Panc1 (cell line): ENCODE results near the gene CFAP221. TPM values are rescaled to one million over a fixed set of nuclear protein-coding genes. Genes with fewer than 3 reads are reported as not detected.
"Not testable (repeated sequence)": the region's sequence is repeated elsewhere in the genome, so short reads cannot be mapped to it uniquely, and the experiment has no call there.

Experiments
- ATAC-seq: fragments of 200-7000 bp; cut with Tn5 transposase; 2 replicates; pipeline ENCODE4 v1.9.1; 2020; ENCODE audit warnings: mild to moderate bottlenecking, moderate library complexity
- BruUV-seq: library from RNA; stranded (reverse); fragments of 400-500 nt; replicated peaks from 2 replicates; lab custom pipeline; 2021; lab: Mats Ljungman, UMichigan
- CTCF ChIA-PET: fragments of 300-600 bp; sonication (Branson Sonifier 250); formaldehyde crosslinking; loops from one replicate; lab custom pipeline; 2022; ENCODE audit warnings: antibody characterized with exemption; lab: Charles Lee
- POLR2A ChIA-PET: fragments of 300-600 bp; sonication (Branson Sonifier 250); formaldehyde crosslinking; loops from one replicate; lab custom pipeline; 2022; ENCODE audit warnings: antibody characterized with exemption; lab: Charles Lee
- DNase-seq: peaks from one replicate; pipeline ENCODE4 v3.0.0-alpha.2; 2010; ENCODE audit warnings: low read depth, low spot score
- H3K27ac ChIP-seq: 2 replicates; pipeline ENCODE4 v1.5.1; 2011; ENCODE audit warnings: mild to moderate bottlenecking, low read length, inconsistent platforms
- H3K27me3 ChIP-seq: fragments of 200-500 bp; sonication (Bioruptor generic); 2 replicates; pipeline ENCODE4 v1.6.0; 2014; ENCODE audit warnings: low read length, inconsistent platforms; ENCODE audit not compliant: control insufficient read depth, insufficient read depth
- H3K36me3 ChIP-seq: fragments of 200-500 bp; sonication (Bioruptor generic); 2 replicates; pipeline ENCODE4 v1.5.1; 2014; ENCODE audit warnings: inconsistent platforms, mild to moderate bottlenecking, low read length, moderate library complexity; ENCODE audit not compliant: control insufficient read depth, insufficient read depth
- H3K4me1 ChIP-seq: 2 replicates; pipeline ENCODE4 v1.5.1; 2011; ENCODE audit warnings: inconsistent platforms, mild to moderate bottlenecking, low read length, moderate library complexity; ENCODE audit not compliant: control insufficient read depth, insufficient read depth
- H3K4me3 ChIP-seq, 2 experiments: 2 replicates each; pipeline ENCODE4 v1.5.1; 2011 to 2012; ENCODE audit warnings: low read depth in 2 of 2, low read length in 2 of 2, mild to moderate bottlenecking in 2 of 2, inconsistent platforms in 1 of 2, moderate library complexity in 1 of 2
- H3K9me3 ChIP-seq: fragments of 200-500 bp; sonication (Bioruptor generic); 2 replicates; pipeline ENCODE4 v1.5.1; 2014; ENCODE audit warnings: low read depth, mild to moderate bottlenecking, inconsistent platforms, low read length, moderate library complexity; ENCODE audit not compliant: control insufficient read depth, insufficient read depth
- POLR2AphosphoS5 ChIP-seq: IDR thresholded peaks from 2 replicates; pipeline ENCODE4 v1.6.1; 2012; ENCODE audit warnings: mild to moderate bottlenecking, low read depth, low read length, moderate library complexity
- SIN3A ChIP-seq: IDR thresholded peaks from 2 replicates; pipeline ENCODE4 v1.6.1; 2012; ENCODE audit warnings: low read depth, mild to moderate bottlenecking, low read length, moderate library complexity, borderline replicate concordance; ENCODE audit not compliant: insufficient read depth
- TCF7L2 ChIP-seq: IDR thresholded peaks from 2 replicates; pipeline ENCODE4 v1.6.1; 2011; ENCODE audit warnings: mild to moderate bottlenecking, low read depth, low read length, inconsistent platforms
- in situ Hi-C: cut with HindIII; loops from 2 replicates; pipeline ENCODE4 v1.10.0; 2016; ENCODE audit warnings: low sequenced_read_pairs, low pct_unique_long_range_greater_than_20kb
- intact Hi-C: fragments of 100-400 bp; cut with micrococcal nuclease; formaldehyde crosslinking; loops from one replicate; pipeline ENCODE4 v1.10.0; 2022; ENCODE audit not compliant: unreplicated experiment
- total RNA-seq: library from RNA; stranded (reverse); gene quantifications from one replicate; pipeline ENCODE4 v1.2.1, GENCODE V29; 2021; ENCODE audit not compliant: unreplicated experiment
- TF ChIP-seq, protein P1 (sequence below): fragments of 450-650 bp; IDR thresholded peaks from 2 replicates; pipeline ENCODE4 v1.5.1; 2017; ENCODE audit warnings: mild to moderate bottlenecking
- TF ChIP-seq, protein P2 (sequence below), 2 experiments: IDR thresholded peaks; 2 replicates each; pipeline ENCODE4 v1.6.1; 2011 to 2012; ENCODE audit warnings: low read depth in 2 of 2, control low read depth in 1 of 2, low read length in 1 of 2, mild to moderate bottlenecking in 1 of 2, moderate library complexity in 1 of 2; ENCODE audit not compliant: insufficient read depth in 1 of 2

Gene CFAP221
- total RNA-seq, 1 experiment from 2014 or later, result not detected

- DNase-seq, result no peak
- BruUV-seq, result no TSS peak
- intact Hi-C loops, result no loop called here
Observed at GRCh38 chr2:119609337-119609736, 65.1 kb downstream of the CFAP221 start.

DNA sequence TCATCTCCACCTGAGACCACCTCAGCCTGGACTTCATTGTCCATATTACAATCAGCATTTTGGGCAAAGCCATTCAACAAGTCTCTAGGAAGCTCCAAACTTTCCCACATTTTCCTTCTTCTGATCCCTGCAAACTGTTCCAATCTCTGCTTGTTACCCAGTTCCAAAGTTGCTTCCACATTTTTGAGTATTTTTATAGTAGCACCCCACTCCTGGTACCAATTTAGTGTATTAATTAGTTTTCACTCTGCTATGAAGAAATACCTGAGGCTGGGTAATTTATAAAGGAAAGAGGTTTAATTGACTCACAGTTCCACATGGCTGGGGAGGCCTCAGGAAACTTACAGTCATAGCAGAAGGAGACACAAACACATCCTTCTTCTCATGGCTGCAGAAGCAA is 69.9 kb downstream of the CFAP221 start:
- H3K27me3 ChIP-seq, H3K27ac ChIP-seq, ATAC-seq, intact Hi-C loops, POLR2A ChIA-PET, H3K4me1 ChIP-seq, H3K4me3 ChIP-seq, H3K36me3 ChIP-seq, BruUV-seq, in situ Hi-C loops, DNase-seq, CTCF ChIA-PET, H3K9me3 ChIP-seq: not testable (repeated sequence)

More at GRCh38 chr2:119609337-119609736, 65.1 kb downstream of the CFAP221 start:
- no peak for ATAC-seq
- Histone ChIP-seq H3K4me1 (no peaks in the 10 kb centered on the region), H3K27me3 (peaks cover 9% of the 10 kb centered on the region), H3K4me3 (no peak overlapping the region), H3K9me3 (no peaks in the 10 kb centered on the region), H3K36me3 (no peaks in the 10 kb centered on the region), H3K27ac (no peak overlapping the region)
- TF ChIP-seq, protein P1, sequence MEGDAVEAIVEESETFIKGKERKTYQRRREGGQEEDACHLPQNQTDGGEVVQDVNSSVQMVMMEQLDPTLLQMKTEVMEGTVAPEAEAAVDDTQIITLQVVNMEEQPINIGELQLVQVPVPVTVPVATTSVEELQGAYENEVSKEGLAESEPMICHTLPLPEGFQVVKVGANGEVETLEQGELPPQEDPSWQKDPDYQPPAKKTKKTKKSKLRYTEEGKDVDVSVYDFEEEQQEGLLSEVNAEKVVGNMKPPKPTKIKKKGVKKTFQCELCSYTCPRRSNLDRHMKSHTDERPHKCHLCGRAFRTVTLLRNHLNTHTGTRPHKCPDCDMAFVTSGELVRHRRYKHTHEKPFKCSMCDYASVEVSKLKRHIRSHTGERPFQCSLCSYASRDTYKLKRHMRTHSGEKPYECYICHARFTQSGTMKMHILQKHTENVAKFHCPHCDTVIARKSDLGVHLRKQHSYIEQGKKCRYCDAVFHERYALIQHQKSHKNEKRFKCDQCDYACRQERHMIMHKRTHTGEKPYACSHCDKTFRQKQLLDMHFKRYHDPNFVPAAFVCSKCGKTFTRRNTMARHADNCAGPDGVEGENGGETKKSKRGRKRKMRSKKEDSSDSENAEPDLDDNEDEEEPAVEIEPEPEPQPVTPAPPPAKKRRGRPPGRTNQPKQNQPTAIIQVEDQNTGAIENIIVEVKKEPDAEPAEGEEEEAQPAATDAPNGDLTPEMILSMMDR, result no peak
- TF ChIP-seq POLR2AphosphoS5, result no peak
- no peak for TF ChIP-seq SIN3A
- TF ChIP-seq, protein P2, sequence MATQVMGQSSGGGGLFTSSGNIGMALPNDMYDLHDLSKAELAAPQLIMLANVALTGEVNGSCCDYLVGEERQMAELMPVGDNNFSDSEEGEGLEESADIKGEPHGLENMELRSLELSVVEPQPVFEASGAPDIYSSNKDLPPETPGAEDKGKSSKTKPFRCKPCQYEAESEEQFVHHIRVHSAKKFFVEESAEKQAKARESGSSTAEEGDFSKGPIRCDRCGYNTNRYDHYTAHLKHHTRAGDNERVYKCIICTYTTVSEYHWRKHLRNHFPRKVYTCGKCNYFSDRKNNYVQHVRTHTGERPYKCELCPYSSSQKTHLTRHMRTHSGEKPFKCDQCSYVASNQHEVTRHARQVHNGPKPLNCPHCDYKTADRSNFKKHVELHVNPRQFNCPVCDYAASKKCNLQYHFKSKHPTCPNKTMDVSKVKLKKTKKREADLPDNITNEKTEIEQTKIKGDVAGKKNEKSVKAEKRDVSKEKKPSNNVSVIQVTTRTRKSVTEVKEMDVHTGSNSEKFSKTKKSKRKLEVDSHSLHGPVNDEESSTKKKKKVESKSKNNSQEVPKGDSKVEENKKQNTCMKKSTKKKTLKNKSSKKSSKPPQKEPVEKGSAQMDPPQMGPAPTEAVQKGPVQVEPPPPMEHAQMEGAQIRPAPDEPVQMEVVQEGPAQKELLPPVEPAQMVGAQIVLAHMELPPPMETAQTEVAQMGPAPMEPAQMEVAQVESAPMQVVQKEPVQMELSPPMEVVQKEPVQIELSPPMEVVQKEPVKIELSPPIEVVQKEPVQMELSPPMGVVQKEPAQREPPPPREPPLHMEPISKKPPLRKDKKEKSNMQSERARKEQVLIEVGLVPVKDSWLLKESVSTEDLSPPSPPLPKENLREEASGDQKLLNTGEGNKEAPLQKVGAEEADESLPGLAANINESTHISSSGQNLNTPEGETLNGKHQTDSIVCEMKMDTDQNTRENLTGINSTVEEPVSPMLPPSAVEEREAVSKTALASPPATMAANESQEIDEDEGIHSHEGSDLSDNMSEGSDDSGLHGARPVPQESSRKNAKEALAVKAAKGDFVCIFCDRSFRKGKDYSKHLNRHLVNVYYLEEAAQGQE (IDR thresholded peaks at IDR 0.05; ENCODE audit: insufficient read depth in 1 of 2, low read depth in 2 of 2, low read length in 1 of 2), result no peak
- TF ChIP-seq TCF7L2, result no peak
- in situ Hi-C loops, result no loop called here
- ChIA-PET POLR2A (no interaction called here), CTCF (no interaction called here)

- Histone ChIP-seq H3K27ac (no peak overlapping the region), H3K4me1 (no peaks in the 10 kb centered on the region), H3K9me3 (no peaks in the 10 kb centered on the region), H3K27me3 (no peaks in the 10 kb centered on the region), H3K36me3 (no peaks in the 10 kb centered on the region), H3K4me3 (no peak overlapping the region)
- ChIA-PET CTCF (no interaction called here), POLR2A (no interaction called here)
- no TSS peak for BruUV-seq
- in situ Hi-C loops, result no loop called here
- no peak for DNase-seq
- intact Hi-C loops, result no loop called here
- TF ChIP-seq, protein P2 (IDR thresholded peaks at IDR 0.05; ENCODE audit: insufficient read depth in 1 of 2, low read depth in 2 of 2, low read length in 1 of 2), result no peak
- TF ChIP-seq SIN3A, result no peak
- no peak for ATAC-seq
Observed at GRCh38 chr2:119616421-119616820, 72.2 kb downstream of the CFAP221 start.
